KOPT-K1 (cell line): ENCODE results near the gene NOTCH2NLA.
"Not testable (repeated sequence)": the region's sequence is repeated elsewhere in the genome, so short reads cannot be mapped to it uniquely, and the experiment has no call there.

Experiments used
- H3K27ac ChIP-seq: fragments of 200-600 bp; sonication (generic); 2 replicates; pipeline ENCODE4 v1.5.1; 2016; ENCODE audit warnings: antibody characterized with exemption, mild to moderate bottlenecking, low read depth, low read length; ENCODE audit not compliant: poor library complexity, severe bottlenecking
- H3K36me3 ChIP-seq: fragments of 200-600 bp; sonication (generic); 2 replicates; pipeline ENCODE4 v1.5.1; 2017; ENCODE audit warnings: antibody characterized with exemption, mild to moderate bottlenecking, low read length, moderate library complexity; ENCODE audit not compliant: insufficient read depth
- H3K9me3 ChIP-seq: fragments of 200-600 bp; sonication (generic); 2 replicates; pipeline ENCODE4 v1.5.1; 2017; ENCODE audit warnings: antibody characterized with exemption, low read length, mild to moderate bottlenecking; ENCODE audit not compliant: insufficient read depth, poor library complexity, severe bottlenecking

Gene NOTCH2NLA

GRCh38 chr1:146228710-146229477, at the start of gene NOTCH2NLA:
Gene NOTCH2NLA (minus strand): TSS chr1:146229021. CDS start chr1:146189337, 39,684 bp downstream.
- H3K9me3 ChIP-seq, H3K36me3 ChIP-seq: not testable (repeated sequence)
- H3K27ac ChIP-seq, result peak within 1 kb of the TSS; percentile 40

DNA sequence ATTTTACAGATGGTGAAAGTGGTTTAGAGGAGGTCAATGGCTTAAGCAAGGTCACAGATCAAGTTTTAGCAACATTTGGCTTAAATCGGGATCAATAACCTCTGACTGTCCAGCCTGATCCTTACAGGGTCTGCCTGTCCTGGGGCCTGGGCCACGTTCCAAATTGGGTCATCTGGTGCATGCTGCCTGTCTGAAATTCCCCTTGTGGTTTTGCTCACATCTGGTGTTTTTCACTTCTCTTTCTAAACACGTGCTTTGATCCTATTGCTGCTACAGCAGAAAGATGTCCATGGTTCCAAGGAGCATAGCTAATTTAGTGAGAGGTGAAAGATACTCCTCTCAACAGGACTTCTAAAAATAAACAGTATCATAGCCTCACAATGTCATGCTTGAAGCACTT, 49.5 kb upstream of the NOTCH2NLA start:
- not testable (repeated sequence) for H3K36me3 ChIP-seq, H3K9me3 ChIP-seq, H3K27ac ChIP-seq

DNA sequence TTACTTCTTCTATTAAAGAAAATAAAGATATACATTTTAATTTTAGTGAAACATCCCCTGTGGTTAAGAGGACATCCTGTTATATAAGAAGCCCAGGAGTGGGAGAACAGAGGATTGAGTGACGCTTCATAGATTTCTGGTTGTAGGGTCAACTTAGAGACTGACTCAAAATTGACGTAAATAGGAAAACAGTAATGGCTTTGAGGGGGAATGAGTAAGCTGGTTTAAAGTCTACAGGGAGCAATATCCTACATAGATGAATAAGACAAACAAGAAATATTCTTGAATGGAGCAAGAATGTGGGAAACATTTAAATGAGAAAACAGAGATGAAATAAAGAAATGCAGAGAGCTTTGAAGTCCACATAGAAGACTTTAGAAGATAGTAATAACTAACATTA, 48.3 kb upstream of the NOTCH2NLA start:
- H3K9me3 ChIP-seq, H3K36me3 ChIP-seq, H3K27ac ChIP-seq: not testable (repeated sequence)

GRCh38 chr1:146274083-146274482, 45.3 kb upstream of the NOTCH2NLA start:
- H3K36me3 ChIP-seq, H3K9me3 ChIP-seq, H3K27ac ChIP-seq: not testable (repeated sequence)

GRCh38 chr1:146273194-146273593, 44.4 kb upstream of the NOTCH2NLA start:
- H3K27ac ChIP-seq, H3K9me3 ChIP-seq, H3K36me3 ChIP-seq: not testable (repeated sequence)

DNA sequence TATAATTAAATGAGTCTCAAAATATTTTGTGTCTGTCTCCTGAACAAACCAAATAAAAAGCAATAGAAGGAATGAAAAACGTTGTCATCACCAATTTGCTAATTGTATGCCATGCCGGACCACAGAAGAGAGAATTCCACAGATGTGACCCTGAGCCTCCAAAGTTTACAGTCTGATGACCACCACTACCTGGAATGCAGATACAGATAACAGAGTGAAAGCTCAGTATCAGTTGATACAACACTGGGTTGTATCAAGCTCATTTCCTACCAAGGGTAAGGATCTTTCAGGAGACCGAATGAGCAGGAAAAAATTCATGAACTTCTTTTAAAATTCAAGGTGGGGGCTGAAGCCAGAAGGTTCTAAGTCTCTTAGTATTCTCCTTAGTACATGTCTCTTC, 43.9 kb upstream of the NOTCH2NLA start:
- H3K27ac ChIP-seq, H3K9me3 ChIP-seq, H3K36me3 ChIP-seq: not testable (repeated sequence)

- H3K36me3 ChIP-seq, H3K27ac ChIP-seq, H3K9me3 ChIP-seq: not testable (repeated sequence)
Observed at GRCh38 chr1:146271977-146272376, 43.2 kb upstream of the NOTCH2NLA start.

GRCh38 chr1:146270129-146270528, 41.3 kb upstream of the NOTCH2NLA start:
- H3K27ac ChIP-seq, H3K9me3 ChIP-seq, H3K36me3 ChIP-seq: not testable (repeated sequence)

- H3K27ac ChIP-seq, H3K9me3 ChIP-seq, H3K36me3 ChIP-seq: not testable (repeated sequence)
Observed at GRCh38 chr1:146266179-146266748, 37.4 kb upstream of the NOTCH2NLA start.

- H3K27ac ChIP-seq, H3K36me3 ChIP-seq, H3K9me3 ChIP-seq: not testable (repeated sequence)
Observed at GRCh38 chr1:146264761-146265160, 35.9 kb upstream of the NOTCH2NLA start.

DNA sequence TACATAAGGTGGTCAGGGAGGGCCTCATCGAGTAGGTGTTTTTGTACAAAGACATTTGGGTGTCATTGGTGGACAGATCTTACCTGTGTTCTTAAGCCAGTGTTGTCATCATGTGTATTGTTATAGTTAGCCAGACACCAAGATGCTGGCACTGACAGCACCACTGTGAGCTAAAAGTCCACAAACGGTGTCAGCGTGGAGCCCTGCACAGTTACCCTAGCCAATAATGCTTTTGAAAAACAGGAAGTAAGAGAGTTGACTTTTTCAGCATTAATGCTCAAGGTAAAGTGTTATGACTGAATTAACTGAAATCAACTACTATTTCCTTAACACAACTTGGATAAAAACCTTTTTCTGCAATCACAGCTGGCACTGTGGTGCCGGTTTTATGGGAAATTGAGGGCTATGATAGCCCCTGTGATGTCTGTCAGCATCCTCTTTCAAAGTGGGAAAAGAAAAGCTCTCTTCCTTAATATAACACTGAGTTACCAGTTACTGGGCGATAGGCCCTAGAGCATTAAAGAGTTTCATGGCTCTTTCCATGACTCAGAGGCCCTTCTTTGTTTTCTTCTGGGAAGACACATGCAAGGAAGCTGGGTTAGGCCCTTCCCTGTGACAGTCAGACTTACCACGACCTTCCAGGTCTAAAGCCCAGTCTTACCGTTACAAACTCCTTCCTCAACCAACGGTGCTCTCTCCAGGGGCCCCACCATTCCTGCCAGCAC, 31.3 kb upstream of the NOTCH2NLA start:
- H3K36me3 ChIP-seq, H3K27ac ChIP-seq, H3K9me3 ChIP-seq: not testable (repeated sequence)

DNA sequence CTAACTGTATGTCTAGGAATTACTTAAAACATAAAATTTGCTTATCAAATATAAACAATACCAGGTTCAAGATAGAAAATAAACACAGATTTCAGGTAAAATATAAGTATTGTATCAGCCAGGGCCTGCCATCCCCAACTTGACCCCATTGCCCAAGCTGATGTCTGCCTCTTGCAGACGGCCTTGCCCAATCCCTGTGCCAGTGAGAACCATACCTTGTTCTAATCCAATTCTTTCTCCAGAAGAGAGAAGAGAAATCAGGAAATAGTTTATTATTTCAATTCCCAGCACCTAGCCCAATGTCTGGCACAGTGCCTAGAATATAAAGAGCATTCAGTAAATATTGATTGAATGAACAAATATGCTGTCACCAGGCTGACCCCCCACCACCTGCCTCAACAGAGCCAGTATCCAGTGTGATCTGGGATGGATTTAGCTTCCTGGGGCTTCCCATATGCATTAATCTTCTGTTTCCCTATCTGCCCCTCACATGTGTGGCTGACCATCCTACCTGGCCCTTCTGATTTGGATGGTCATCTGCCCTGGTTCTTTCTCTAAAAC, 29.3 kb upstream of the NOTCH2NLA start:
- not testable (repeated sequence) for H3K9me3 ChIP-seq, H3K27ac ChIP-seq, H3K36me3 ChIP-seq

DNA sequence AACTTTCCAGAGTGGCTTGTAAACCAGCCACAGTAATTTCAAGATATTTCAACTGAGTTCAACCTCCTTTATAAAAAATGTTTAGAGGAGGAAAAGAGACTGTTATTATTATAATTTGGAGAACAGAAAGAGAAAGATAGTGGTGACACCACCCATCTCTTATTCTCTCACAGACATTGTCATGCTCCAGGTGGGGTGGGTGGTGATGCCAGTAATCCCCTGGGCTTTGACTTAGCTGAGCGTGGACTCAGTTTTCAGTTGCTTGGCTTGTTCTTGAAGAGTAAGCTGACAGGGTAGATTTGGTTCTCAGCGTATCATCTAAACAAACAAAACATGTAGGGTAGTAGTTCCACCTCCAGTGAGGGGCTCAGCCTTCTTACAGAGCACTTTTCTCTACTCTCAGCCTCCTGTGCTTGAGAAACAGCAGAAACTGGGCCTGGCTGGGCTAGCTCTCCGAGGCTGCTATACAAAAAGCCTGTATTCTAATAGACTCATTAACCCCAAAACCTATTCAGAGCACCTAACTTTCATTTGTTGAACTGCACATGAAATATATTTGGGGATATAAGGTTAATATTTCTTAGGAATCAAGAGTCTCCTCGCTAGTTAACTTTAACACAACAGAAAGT, 25.9 kb upstream of the NOTCH2NLA start:
- not testable (repeated sequence) for H3K36me3 ChIP-seq, H3K27ac ChIP-seq, H3K9me3 ChIP-seq

GRCh38 chr1:146253249-146253855, 24.5 kb upstream of the NOTCH2NLA start:
- not testable (repeated sequence) for H3K9me3 ChIP-seq, H3K27ac ChIP-seq, H3K36me3 ChIP-seq

DNA sequence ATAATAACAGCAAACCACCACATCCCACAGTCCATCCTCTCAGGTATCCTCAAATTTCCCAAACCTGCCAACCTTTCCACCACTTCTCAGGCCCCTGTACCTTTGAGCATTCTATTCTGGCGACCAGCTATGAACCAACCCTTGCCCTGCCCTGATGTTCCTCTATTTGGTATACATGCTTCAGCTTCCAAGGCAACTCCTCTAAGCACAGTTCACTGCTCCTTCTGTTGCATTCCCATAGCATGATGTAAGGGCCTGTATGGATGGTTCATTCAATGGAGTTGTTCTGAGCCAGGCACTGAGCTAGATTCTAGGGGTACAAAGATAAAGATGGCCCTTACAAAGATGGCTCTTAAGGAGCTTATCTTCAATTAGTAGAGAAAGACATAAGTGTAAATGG, 22.7 kb upstream of the NOTCH2NLA start:
- H3K27ac ChIP-seq, H3K9me3 ChIP-seq, H3K36me3 ChIP-seq: not testable (repeated sequence)
